HG03565 (cell line): Measurements from ENCODE around the gene GPRIN3.
A peak's percentile ranks its signal among the peaks of the same experiment; 100 is the strongest.
"Not testable (repeated sequence)": the region's sequence is repeated elsewhere in the genome, so short reads cannot be mapped to it uniquely, and the experiment has no call there.

Experiments used
- ATAC-seq: cut with Tn5 transposase; IDR thresholded peaks from one replicate; pipeline ENCODE4 v1.9.1; 2021; ENCODE audit warnings: mild to moderate bottlenecking, moderate library complexity; ENCODE audit not compliant: unreplicated experiment

The GPRIN3 gene

GRCh38 chr4:89259301-89260028, 48.1 kb downstream of the GPRIN3 start:
- no peak for ATAC-seq

- ATAC-seq, result no peak
Measured at GRCh38 chr4:89258506-89258905, 49.1 kb downstream of the GPRIN3 start.

GRCh38 chr4:89257376-89257775, 50.2 kb downstream of the GPRIN3 start:
- no peak for ATAC-seq

GRCh38 chr4:89256203-89256800, 51.3 kb downstream of the GPRIN3 start:
- no peak for ATAC-seq

GRCh38 chr4:89254847-89255246, 52.8 kb downstream of the GPRIN3 start:
- no peak for ATAC-seq

GRCh38 chr4:89254347-89254746, 53.3 kb downstream of the GPRIN3 start:
- not testable (repeated sequence) for ATAC-seq

- no peak for ATAC-seq
Measured at GRCh38 chr4:89253935-89254334, 53.7 kb downstream of the GPRIN3 start.

- no peak for ATAC-seq
Measured at GRCh38 chr4:89253311-89253710, 54.3 kb downstream of the GPRIN3 start.

GRCh38 chr4:89251396-89251795, 56.2 kb downstream of the GPRIN3 start:
- ATAC-seq, result no peak

GRCh38 chr4:89249716-89250361, 57.8 kb downstream of the GPRIN3 start:
- no peak for ATAC-seq

- no peak for ATAC-seq
Measured at GRCh38 chr4:89249313-89249712, 58.3 kb downstream of the GPRIN3 start.

GRCh38 chr4:89248879-89249281, 58.7 kb downstream of the GPRIN3 start:
- ATAC-seq, result no peak

GRCh38 chr4:89247951-89248350, 59.6 kb downstream of the GPRIN3 start:
- ATAC-seq, result no peak

GRCh38 chr4:89245459-89245858, 62.1 kb downstream of the GPRIN3 start:
- ATAC-seq, result no peak

- ATAC-seq, result no peak
Measured at GRCh38 chr4:89243733-89244252, 63.8 kb downstream of the GPRIN3 start.

- ATAC-seq, result no peak
Measured at GRCh38 chr4:89242864-89243732, 64.5 kb downstream of the GPRIN3 start.

GRCh38 chr4:89242216-89242615, 65.4 kb downstream of the GPRIN3 start:
- ATAC-seq, result no peak

GRCh38 chr4:89230271-89230670, 77.3 kb downstream of the GPRIN3 start:
- ATAC-seq, result no peak

- no peak for ATAC-seq
Measured at GRCh38 chr4:89226665-89227574, 80.7 kb downstream of the GPRIN3 start.

GRCh38 chr4:89222170-89222569, 85.4 kb downstream of the GPRIN3 start:
- peak; percentile 77 for ATAC-seq
